NCI-H2171 treated with DMSO at 0.1 percent for 48 hours (cell line): ENCODE data around the gene BTBD9.
A peak's percentile ranks its signal among the peaks of the same experiment; 100 is the strongest.
"Not testable (repeated sequence)": the region's sequence is repeated elsewhere in the genome, so short reads cannot be mapped to it uniquely, and the experiment has no call there.

ENCODE experiments used
- DNase-seq: peaks from one replicate; lab custom pipeline; 2025; lab: John Stamatoyannopoulos, UW

BTBD9 gene

DNA sequence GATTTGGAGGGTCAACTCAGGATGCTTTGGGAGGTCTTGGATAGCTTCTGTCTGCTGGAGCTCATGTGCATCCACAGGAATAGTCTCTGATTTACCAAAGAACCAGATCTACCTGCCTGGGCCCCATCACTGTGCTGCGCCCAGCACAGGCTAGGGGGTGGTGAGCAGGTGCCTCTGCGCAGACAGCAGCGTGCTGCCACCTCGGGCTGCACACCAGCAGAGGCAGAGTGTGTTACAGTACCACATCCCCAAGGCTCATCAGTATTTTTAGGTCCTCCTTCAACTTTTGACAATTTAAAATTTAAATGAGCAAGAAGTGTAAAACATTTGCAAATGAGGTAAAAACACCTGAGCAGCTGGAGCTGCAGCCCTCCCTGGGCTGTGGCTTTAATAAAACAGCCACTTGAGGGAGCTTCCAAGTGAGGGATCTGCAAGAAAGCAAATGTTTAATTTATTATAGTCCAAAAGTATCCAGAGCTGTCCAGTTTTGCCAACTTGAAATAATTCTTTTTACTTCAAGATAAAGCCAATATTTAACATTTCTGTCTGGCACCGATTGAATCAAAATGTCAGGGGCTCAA is 495.3 kb downstream of the BTBD9 start:
- no peak for DNase-seq

DNA sequence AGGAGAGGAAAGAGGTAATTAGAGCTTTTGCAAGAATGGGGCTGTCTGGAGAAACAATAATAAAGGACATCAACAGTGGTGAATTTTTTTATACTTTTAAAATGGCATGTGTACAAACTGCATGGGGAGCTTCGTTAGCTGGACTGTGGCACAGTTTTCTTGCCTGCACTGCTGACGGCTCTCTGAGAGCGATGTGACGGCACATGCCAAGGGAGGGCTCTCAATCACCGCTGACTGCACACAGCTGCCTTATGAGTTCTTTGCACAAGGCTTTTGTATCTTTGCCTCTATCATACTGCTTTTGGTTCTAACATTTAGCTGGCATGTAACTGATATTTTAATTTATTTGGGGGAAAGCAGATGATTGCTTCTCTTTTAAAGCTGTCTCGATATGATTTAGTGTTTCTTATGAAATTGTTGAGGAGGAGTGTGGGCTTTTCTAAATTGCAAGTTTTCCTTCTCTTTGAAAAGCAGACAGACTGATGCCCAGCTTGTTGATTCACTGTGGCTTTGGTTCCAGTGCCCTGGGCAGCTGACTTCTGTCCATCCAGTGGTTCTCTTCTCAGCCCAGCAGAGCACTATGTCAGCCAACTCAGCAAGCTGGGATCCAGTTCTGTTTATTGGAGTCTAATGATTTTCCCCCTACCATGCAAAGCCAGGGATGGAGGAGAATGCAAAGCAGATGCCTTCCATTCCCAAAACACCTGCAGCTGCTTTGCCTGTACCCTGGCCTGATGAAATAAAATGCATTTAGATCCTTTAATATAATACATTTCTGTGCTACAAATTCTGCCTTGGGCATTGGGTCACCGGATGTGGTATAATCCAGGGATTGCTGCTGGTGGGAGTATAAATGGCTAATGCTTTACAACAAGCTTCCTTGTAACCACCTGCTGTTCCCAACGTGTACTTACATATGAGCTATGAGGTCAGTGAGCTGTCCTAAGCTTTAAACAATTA is 496.3 kb downstream of the BTBD9 start:
- peak; percentile 40 for DNase-seq

DNA sequence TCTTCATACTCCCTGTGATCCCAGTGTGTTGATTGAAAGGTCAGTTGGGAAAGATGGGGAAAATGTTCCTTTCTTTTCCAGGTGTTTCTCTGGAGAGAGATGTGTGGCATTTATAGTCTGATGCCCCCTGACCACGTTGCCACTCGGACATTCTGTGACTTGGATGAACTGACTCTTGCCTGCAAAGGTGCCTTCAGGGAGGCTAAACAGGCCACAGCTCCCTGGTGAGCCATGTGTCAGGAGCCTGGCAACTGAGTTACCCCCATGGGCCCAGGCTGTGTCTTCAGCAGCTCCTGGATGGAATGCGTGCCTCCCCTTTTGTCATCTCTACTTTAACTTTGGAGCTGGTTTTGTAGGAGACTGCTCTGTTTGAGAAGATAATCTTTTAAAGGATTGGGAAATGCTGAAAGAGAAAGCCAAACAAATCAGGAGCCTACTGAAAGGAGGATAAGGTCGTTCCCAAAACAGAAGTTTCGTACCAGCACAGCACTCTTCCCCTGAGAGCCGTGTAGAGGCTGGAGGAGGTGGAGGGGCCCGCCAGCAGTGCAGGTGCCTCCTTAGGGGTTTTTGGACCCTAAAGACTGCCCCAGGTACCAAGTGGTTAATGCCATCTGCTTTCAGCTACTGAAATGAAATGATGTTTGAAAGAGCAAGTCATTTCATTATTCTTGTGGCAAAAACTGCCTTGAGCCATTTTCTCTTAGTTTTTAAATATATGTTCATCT is 497.4 kb downstream of the BTBD9 start:
- DNase-seq, result no peak

DNA sequence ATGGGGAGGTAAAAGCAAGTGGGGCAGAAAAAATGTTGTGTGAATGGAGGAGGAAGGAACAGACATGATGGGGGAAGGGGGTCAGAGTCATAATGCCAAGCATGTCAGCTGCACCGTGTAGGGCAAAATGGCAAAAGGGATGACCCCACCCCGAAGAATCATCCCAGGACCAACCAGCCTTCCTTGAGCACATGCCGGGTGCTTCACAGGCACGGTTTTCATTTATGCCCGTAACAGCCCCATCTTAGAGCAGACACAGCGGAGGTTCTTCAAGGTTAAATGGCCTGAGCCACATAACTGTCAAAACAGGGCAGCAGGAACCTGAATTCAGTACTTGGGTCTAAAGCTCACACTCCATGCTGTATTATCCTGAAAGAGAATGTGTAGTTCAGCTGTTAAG is 498.0 kb downstream of the BTBD9 start:
- DNase-seq, result no peak

DNA sequence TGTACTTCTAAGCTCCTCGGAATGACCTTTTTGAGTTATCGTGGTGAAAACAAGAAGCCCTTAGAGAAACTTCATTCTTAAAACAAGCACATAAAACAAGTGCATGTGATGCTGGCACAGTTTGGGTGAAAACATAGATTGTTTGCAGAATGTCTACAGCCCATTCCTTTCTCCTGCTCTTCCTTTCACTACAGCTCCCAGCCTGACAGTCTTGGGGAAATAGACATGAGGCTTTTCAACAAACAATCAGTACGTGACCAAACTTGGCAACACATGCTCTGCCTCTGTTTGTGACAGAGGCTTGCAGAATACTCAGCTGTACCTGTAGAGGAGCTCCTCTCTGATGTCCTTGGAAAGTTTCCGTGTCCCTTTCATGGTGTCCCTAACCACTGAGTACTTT is 498.6 kb downstream of the BTBD9 start:
- no peak for DNase-seq

DNA sequence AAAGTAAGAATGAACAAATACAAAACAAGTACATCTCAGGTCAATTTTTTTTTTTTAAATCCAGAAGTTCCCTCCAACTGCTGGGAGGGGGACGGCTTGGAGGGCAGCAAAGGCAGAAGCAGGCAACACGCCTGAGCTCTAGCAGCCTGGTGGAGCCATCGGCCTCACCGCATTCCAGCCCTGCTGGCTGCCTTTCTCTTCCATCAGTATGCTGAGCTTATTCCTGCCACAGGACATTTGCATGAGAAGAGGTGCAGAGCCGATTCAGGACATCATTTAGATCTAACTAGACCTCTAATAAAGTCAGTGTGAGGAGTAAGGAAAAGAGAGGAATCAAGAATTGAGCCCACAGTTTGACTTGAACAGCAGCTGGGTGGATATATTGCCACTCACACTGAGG is 501.4 kb downstream of the BTBD9 start:
- no peak for DNase-seq

DNA sequence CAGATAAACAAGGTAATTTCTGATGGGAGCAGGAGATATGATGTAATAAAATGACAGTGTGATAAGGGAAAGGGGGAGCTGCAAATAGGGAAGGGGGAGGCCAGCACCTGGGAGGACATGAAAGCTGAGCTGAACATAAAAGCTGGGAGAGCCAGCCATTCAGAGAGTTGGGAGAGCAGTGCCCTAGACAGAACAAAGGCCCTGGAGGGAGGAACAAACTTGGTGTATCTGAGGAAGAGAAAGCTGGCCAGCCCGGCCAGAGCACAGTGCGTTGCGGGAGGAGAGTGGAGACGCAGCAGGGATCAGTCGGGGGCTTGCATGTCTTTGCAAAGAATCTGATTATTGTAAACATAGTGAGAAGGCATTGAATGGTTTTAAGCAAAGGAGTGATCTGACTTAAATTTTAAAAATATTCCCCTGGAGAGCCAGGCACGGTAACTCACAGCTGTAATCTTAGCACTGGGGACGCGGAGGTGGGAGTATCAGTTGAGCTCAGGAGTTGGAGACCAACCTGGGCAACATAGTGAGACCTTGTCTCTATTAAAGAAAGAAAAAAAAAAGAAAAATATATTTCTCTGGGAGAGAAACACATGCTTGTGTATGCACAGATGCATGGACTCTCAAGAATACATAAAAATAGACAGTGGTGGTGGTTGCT is 502.0 kb downstream of the BTBD9 start:
- no peak for DNase-seq

DNA sequence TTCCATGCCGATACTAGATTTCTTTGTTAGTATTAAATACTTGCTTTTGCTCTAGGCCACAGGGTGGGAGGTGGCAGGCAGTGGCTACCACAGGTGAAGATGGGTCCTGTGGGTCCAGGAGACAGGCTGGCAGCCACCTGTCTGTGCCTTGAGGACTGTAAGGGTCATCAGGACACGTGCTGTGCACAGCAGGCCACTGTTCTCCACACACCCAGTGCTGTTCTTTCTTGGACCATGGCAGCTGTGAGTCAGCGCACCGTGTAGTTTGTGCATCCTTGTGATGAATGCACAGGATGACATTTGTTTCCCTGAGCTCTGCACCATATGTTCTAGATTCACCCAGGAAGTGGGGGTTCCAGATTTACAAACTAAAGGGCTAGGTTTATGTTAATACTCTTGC is 503.2 kb downstream of the BTBD9 start:
- no peak for DNase-seq

DNA sequence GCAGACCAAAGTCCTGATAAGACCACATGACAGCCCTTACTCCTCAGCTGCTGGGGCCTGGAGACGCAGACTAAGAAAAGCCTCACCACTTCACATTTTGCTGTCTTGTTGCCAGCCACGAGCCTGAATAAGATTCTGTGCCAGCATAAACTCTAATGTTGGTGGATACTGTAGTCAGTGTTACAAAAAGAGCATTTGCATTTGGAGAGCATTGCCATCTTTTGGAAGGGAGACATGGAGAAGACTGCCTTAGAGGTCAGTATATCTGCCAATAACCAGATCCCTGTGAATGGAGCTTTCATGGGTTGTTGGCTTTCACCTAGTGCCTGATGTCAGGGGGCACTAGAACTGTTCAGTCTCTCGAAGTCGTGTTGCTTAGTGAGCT is 505.0 kb downstream of the BTBD9 start:
- DNase-seq, result no peak

DNA sequence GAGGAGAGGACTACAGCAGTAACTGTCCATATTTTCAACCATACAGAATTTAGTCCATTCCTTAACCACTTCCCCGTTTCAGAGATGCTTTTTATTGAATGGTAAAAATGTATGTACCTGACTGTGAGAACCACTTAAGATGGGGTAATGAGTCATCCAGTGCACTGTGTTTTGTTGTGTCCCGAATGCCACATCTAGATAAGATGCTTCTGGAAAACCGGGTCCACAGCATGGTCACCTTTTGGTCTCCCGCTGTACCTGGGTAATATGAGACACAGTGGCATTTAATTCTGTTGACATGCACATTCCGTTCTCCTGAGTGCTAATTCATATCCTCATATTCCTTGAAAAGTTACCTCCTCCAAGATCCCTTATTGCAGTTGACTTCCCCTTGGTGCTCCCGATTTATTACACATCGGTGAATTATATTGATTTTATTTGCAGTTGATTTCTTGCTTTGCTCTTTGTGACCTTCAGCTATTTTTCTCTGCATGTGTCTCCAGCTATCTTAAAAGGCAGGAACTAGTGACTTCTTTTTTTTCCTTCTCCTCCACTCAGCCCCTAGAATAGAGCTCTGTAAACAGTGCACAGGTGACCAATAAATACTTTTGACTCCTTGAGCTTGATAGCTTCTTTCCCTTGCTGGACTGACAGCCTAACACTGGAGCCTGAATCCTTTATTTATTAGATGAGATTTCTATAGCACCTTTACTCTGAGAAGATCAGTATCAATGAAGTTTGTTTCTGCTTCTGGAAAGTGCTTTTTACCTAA is 505.6 kb downstream of the BTBD9 start:
- no peak for DNase-seq

DNA sequence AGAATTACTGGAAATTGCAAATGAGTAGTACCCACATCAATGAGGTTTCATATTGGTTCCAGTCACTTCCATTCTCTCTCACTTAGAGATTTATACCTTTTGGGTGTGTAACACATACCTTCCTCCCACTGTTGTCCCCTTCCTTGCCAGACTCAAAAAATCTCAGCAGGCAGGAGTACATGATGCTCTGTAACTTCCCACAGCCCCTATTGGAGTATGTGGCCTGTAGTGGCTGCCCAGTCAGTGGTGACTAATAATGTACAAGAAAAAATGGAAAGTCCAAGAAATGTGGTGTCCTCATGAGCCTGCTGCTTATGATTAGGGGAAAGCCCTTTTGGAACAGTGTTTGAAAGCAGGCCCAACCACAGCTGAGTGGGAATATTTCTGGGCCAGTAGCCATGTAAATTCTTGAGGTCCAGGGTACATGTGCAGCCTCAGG is 508.2 kb downstream of the BTBD9 start:
- no peak for DNase-seq

DNA sequence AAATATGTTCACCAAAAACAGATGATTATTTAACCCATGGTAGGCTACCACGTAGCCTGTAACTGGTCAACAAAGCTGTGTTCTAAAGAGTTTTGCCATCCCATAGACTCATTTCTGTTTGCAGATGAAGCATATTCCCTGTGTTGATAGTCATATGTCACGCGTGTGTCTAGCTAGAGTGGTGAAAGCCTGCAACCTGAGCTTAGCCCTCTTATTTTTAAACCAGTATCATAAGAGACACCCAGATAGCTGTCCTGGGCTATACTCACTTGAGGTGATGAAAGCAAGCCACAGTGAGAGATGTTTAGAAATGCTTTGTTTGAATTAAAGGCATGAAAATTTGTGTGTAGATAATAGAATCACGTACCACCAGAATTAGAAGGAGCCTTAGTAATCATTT is 512.4 kb downstream of the BTBD9 start:
- DNase-seq, result no peak

DNA sequence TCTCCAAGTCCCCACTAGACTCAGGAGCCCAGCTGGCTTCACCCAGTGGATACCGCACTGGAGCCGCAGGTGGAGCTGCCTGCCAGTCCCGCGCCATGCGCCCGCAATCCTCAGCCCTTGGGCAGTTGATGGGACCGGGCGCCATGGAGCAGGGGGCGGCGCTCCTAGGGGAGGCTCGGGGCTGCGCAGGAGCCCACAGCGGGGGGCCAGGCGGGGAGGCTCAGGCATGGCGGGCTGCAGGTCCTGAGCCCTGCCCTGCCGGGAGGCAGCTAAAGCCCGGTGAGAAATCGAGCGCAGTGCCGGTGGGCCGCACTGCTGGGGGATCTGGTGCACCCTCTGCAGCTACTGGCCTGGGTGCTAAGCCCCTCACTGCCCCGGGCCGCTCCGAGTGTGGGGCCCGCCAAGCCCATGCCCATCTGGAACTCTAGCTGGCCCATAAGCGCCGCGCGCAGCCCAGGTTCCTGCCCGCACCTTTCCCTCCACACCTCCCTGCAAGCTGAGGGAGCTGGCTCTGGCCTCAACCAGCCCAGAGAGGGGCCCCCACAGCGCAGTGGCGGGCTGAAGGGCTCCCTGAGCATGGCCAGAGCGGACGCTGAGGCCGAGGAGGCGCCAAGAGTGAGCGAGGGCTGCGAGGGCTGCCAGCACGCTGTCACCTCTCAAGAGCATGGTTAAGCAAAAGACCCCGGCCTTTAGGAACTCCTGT is 515.4 kb downstream of the BTBD9 start:
- not testable (repeated sequence) for DNase-seq

DNA sequence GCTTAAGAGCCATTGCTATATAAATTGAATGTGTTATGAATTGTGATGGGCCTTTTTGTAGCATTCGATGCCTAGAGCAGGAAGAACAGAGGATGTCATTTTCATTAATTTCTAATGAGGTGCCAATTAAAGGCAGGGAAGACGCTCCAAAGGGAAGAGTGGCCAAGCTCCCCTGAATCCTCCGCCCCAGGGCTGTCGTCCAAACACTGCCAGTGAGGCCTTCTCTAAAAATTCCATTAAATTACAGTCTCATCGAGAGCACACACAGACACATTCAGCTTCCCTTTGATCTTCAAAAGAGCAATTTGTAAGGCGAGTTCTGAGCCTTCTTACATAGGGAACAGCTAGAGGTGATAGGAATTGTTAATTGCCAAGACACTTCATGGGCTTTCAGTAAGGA is 520.2 kb downstream of the BTBD9 start:
- no peak for DNase-seq

DNA sequence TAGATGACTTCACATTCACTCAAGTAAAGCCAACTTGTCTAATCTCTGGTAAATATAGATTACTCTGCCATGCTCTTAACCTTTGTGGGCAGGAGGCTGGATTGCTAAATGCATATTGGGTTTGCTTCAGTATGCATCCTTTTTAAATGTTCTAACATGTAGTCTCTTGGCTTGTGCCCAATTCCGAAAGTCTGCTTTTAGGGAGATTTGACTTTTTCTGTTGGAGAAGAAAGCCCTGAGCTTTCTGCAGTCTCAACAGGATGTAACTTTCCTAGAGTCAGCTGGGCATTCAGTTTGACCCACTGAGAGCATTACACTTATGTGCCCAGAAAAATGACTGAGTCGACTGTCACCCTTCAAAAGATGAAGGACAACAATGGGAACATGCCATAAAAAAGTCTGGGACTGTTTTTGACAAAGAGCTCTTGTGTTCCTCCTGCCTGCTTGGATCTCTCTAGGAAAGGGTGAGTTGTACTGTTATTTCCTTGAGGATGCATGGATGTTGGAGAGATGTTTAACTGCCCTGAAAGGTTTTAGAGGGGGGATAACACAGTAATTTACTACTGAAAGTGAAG is 520.9 kb downstream of the BTBD9 start:
- DNase-seq, result no peak
